22Rv1 (cell line): Measurements from ENCODE around the gene SHANK2.

ENCODE experiments used
- ZFX ChIP-seq: fragments of 450-650 bp; IDR thresholded peaks from 2 replicates; pipeline ENCODE4 v1.6.1; 2017; ENCODE audit warnings: antibody characterized with exemption, borderline replicate concordance
- TF ChIP-seq, protein P1 (sequence below): fragments of 450-650 bp; IDR thresholded peaks from 2 replicates; pipeline ENCODE4 v1.5.1; 2017; ENCODE audit warnings: mild to moderate bottlenecking

DNA sequence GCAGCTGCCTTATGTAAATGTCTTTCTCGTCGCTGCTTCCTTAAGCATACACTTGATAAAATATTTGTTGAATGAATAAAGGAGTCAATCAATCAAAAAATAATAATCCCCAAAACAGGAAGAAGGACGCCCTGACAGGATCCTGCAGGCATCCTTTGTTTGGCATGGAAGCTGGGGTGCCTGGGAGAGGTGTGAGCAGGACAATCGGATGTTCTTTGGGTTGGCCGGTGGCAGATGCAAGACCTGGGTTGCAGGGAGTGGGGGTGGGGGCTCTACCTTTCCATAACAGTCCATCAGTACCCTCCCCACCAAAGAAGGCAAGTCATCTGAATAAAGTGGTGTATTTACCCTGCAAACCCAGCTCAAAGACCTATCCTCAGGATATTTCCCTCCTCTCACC, 1.4 kb upstream of the SHANK2 start:
- TF ChIP-seq, protein P1, sequence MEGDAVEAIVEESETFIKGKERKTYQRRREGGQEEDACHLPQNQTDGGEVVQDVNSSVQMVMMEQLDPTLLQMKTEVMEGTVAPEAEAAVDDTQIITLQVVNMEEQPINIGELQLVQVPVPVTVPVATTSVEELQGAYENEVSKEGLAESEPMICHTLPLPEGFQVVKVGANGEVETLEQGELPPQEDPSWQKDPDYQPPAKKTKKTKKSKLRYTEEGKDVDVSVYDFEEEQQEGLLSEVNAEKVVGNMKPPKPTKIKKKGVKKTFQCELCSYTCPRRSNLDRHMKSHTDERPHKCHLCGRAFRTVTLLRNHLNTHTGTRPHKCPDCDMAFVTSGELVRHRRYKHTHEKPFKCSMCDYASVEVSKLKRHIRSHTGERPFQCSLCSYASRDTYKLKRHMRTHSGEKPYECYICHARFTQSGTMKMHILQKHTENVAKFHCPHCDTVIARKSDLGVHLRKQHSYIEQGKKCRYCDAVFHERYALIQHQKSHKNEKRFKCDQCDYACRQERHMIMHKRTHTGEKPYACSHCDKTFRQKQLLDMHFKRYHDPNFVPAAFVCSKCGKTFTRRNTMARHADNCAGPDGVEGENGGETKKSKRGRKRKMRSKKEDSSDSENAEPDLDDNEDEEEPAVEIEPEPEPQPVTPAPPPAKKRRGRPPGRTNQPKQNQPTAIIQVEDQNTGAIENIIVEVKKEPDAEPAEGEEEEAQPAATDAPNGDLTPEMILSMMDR = no peak
- TF ChIP-seq ZFX = no peak
